HepG2 (cell line): Measurements from ENCODE around the gene TRDMT1. TPM values are rescaled to one million over a fixed set of nuclear protein-coding genes. Genes with fewer than 3 reads are reported as not detected.
A peak's percentile ranks its signal among the peaks of the same experiment; 100 is the strongest.

Source experiments
- ATAC-seq: fragments of 200-7000 bp; cut with Tn5 transposase; 3 replicates; pipeline ENCODE4 v1.9.1; 2020; ENCODE audit warnings: mild to moderate bottlenecking, moderate library complexity
- BruUV-seq: library from RNA; stranded (reverse); fragments of 400-500 nt; replicated peaks from 2 replicates; lab custom pipeline; 2021; lab: Mats Ljungman, UMichigan
- CTCF ChIA-PET: fragments of 300-600 bp; formaldehyde crosslinking; extraction: SDS; loops from one replicate; lab custom pipeline; 2021; ENCODE audit warnings: low total read pairs, inconsistent platforms, low intra/inter-chr PET ratio; lab: Yijun Ruan, JAX
- POLR2A ChIA-PET: fragments of 350-600 bp; sonication (Branson Sonifier 250); formaldehyde crosslinking; loops from one replicate; lab custom pipeline; 2020; ENCODE audit warnings: antibody characterized with exemption, inconsistent platforms; lab: Yijun Ruan, JAX
- DNase-seq: peaks from one replicate; pipeline ENCODE4 v3.0.0-alpha.2; 2015; ENCODE audit warnings: low spot score
- FAIRE-seq: peaks from 3 replicates; lab custom pipeline; 2011; peaks lifted over from hg19 to GRCh38; lab: Jason Lieb, UNC
- H2AFZ ChIP-seq: one replicate; pipeline ENCODE4 v1.6.1; 2011; ENCODE audit warnings: low read length, inconsistent platforms
- H3K27ac ChIP-seq: fragments of 300-600 bp; 3 replicates; pipeline ENCODE4 v1.8.0; 2011; ENCODE audit warnings: mixed run types, mild to moderate bottlenecking, mixed read lengths, low read length, inconsistent platforms; ENCODE audit not compliant: insufficient read depth; ENCODE audit errors: extremely low read length
- H3K27me3 ChIP-seq, 2 experiments: fragments of 200-600 bp in 1 of 2; 2 replicates in 1 of 2; 3 replicates in 1 of 2; pipeline versions ENCODE4 v1.6.0 to v1.8.0; 2011; ENCODE audit warnings: low read length in 2 of 2, mild to moderate bottlenecking in 2 of 2, moderate library complexity in 2 of 2, inconsistent platforms in 1 of 2; ENCODE audit not compliant: insufficient read depth in 2 of 2, control insufficient read depth in 1 of 2
- H3K36me3 ChIP-seq, 2 experiments: fragments of 200-600 bp in 1 of 2; replicated peaks in 1 of 2; 2 replicates in 1 of 2; 3 replicates in 1 of 2; pipeline versions ENCODE4 v1.5.1 to v1.8.0; 2011; ENCODE audit warnings: low read length in 2 of 2, inconsistent platforms in 1 of 2; ENCODE audit not compliant: insufficient read depth in 2 of 2, control insufficient read depth in 1 of 2
- H3K4me1 ChIP-seq: 2 replicates; pipeline ENCODE4 v1.5.1; 2012; ENCODE audit warnings: low read length, inconsistent platforms; ENCODE audit not compliant: insufficient read depth
- H3K4me2 ChIP-seq: 2 replicates; pipeline ENCODE4 v1.6.0; 2011; ENCODE audit warnings: low read depth, low read length, inconsistent platforms
- H3K4me3 ChIP-seq, 3 experiments: fragments of 200-600 bp in 1 of 3; sonication (generic), shearing (Covaris generic) in 1 of 3; replicated peaks in 1 of 3; 2 replicates each; pipeline ENCODE4 v1.5.1; 2011 to 2016; ENCODE audit warnings: low read length in 3 of 3, inconsistent platforms in 2 of 3, low read depth in 2 of 3, mild to moderate bottlenecking in 2 of 3, control low read depth in 1 of 3, mixed read lengths in 1 of 3; ENCODE audit not compliant: insufficient read depth in 1 of 3
- H3K79me2 ChIP-seq: one replicate; pipeline ENCODE4 v1.6.1; 2011; ENCODE audit warnings: low read length, inconsistent platforms; ENCODE audit not compliant: insufficient read depth
- H3K9ac ChIP-seq: 2 replicates; pipeline ENCODE4 v1.6.0; 2011; ENCODE audit warnings: mild to moderate bottlenecking, low read depth, low read length, inconsistent platforms; ENCODE audit not compliant: insufficient read depth
- H3K9me3 ChIP-seq: 2 replicates; pipeline ENCODE4 v1.5.1; 2012; ENCODE audit warnings: mild to moderate bottlenecking, low read length
- H4K20me1 ChIP-seq: 2 replicates; pipeline ENCODE4 v1.6.0; 2011; ENCODE audit warnings: inconsistent platforms, mild to moderate bottlenecking, low read length, moderate library complexity; ENCODE audit not compliant: insufficient read depth
- HNRNPK ChIP-seq: fragments of 200-400 bp; formaldehyde crosslinking; IDR thresholded peaks from 2 replicates; pipeline ENCODE4 v1.6.1; 2018; ENCODE audit warnings: low read length, low read depth, moderate library complexity, mild to moderate bottlenecking; ENCODE audit not compliant: poor library complexity, severe bottlenecking
- ZFP41 ChIP-seq: sonication (generic); formaldehyde crosslinking; IDR thresholded peaks from 2 replicates; pipeline ENCODE4 v1.4.0; 2020; ENCODE audit warnings: mild to moderate bottlenecking, missing genetic modification reagents, borderline replicate concordance
- ZNF251 ChIP-seq: sonication (generic); formaldehyde crosslinking; IDR thresholded peaks from 2 replicates; pipeline ENCODE4 v1.9.0; 2021; ENCODE audit warnings: mild to moderate bottlenecking, missing genetic modification reagents
- WGBS: methylation state at CpG from one replicate; pipeline ENCODE4 v1.1.6; 2017; ENCODE audit warnings: low lambda C conversion rate; 5-methylcytosine and 5-hydroxymethylcytosine counted together
- in situ Hi-C: cut with HindIII; loops from 2 replicates; pipeline ENCODE4 v1.10.0; 2017; ENCODE audit warnings: low pct_unique_long_range_greater_than_20kb; ENCODE audit not compliant: extremely low pct_ligation_motif_present
- intact Hi-C: fragments of 100-400 bp; cut with micrococcal nuclease; formaldehyde crosslinking; loops from one replicate; pipeline ENCODE4 v1.10.0; 2022; ENCODE audit not compliant: unreplicated experiment
- polyA plus RNA-seq, 8 experiments: library from polyadenylated mRNA; depleted of rRNA in 3 of 8; stranded (reverse) in 7 of 8; unstranded in 1 of 8; fragments of >200 nt; fragmentation: Illumina TruSeq in 4 of 8; extraction: Trizol in 4 of 8; gene quantifications; 2 replicates each; pipeline versions ENCODE4 v1.2.1 to v1.2.3, GENCODE V29; 2011 to 2016; ENCODE audit warnings: low read depth in 4 of 8, missing spikeins in 1 of 8, mixed read lengths in 1 of 8; ENCODE audit not compliant: insufficient read depth in 1 of 8
- total RNA-seq, 5 experiments: library from RNA; depleted of rRNA; stranded (reverse); fragments of >200 nt; fragmentation: Illumina TruSeq; extraction: Trizol; gene quantifications; 2 replicates each; pipeline ENCODE4 v1.2.3, GENCODE V29; 2016; ENCODE audit warnings: low read depth in 1 of 5
- TF ChIP-seq, protein P1 (sequence below): sonication (generic); formaldehyde crosslinking; IDR thresholded peaks from 2 replicates; pipeline ENCODE4 v1.4.0; 2020; ENCODE audit warnings: low read depth, missing genetic modification reagents

Gene TRDMT1
- total and polyA plus RNA-seq, 2 of the 13 experiments (the other 11 are each of a cell fraction or from before 2014, with no cell fraction given), result 2.0 to 3.0 TPM

DNA sequence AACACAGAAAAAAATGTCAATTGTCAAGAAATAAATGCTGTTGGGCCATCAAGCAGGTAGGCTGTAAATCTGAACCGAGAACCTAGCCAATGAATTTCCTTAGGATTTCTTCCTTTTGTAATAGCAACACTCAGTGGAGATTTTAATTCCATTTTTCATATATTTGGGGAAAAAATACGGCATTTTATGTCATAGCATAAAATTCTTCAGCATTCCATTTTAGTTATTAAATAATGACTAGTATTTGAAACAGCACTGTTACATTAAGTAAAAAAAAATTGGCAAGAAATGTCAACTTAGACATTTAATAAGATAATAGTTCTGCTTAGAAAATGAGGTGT, 14.3 kb upstream of the TRDMT1 start:
- TF ChIP-seq ZFP41 (CRISPR knock-in tag) (no peak), ZNF251 (CRISPR knock-in tag) (no peak)
- Histone ChIP-seq H3K36me3 (no peaks in the 10 kb centered on the region), H3K79me2 (no peaks in the 10 kb centered on the region), H2AFZ (no peak overlapping the region), H3K9ac (no peak overlapping the region), H3K27ac (no peak overlapping the region), H3K4me2 (no peak overlapping the region), H3K4me3 (no peak overlapping the region), H3K27me3 (no peaks in the 10 kb centered on the region), H3K4me1 (no peaks in the 10 kb centered on the region; the same call in 1 of the 2 replicates), H4K20me1 (no peaks in the 10 kb centered on the region), H3K9me3 (no peaks in the 10 kb centered on the region)
- no TSS peak for BruUV-seq
- FAIRE-seq (no peak), DNase-seq (no peak), ATAC-seq (no peak)
- intact Hi-C loops (no loop called here), in situ Hi-C loops (no loop called here)
- ChIA-PET CTCF (no interaction called here), POLR2A (no interaction called here)
- WGBS, result 12% methylated on average over 2 of the region's 2 CpGs

DNA sequence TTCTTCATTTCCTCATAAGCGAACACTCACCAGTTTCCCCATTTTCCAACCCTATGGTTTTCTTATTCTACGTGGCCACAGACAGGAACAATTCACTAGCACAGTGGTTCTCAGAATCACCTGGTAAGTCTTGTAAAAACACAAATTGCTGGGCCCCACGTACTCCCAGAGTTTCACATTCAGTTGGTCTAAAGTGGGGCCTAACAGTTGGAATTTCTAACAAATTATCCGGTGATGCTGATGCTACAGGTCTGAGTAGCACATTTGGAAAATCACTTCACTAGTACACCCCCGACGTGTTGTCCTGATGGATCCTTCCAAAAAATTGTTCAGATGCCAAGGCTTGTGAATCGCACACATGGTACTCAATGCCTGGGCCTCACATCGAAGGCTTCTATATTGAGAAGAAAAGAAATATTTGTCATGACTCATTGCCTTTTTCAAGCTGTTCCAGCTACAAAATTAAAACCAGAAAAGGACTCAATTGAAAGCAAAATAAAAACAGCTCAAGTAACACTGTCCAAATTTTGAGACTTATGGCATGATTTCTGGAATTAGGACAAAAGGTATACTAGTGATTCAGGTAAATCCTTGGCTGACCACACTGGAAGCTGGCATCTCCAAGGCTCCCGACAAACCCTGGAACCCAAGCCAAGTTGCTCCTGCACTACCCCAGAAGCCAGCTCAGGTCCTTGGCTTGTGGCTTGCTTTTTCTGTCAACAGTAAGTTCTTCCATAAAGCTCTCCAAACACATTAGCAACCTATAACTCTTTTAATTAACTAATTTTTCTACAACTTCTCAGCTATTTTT, 13.7 kb upstream of the TRDMT1 start:
- Histone ChIP-seq H3K79me2 (no peaks in the 10 kb centered on the region), H3K4me2 (no peak overlapping the region), H3K27ac (no peak overlapping the region), H3K4me1 (no peaks in the 10 kb centered on the region; the same call in 1 of the 2 replicates), H3K4me3 (no peak overlapping the region)
- DNase-seq, result no peak
- TF ChIP-seq, protein P1, sequence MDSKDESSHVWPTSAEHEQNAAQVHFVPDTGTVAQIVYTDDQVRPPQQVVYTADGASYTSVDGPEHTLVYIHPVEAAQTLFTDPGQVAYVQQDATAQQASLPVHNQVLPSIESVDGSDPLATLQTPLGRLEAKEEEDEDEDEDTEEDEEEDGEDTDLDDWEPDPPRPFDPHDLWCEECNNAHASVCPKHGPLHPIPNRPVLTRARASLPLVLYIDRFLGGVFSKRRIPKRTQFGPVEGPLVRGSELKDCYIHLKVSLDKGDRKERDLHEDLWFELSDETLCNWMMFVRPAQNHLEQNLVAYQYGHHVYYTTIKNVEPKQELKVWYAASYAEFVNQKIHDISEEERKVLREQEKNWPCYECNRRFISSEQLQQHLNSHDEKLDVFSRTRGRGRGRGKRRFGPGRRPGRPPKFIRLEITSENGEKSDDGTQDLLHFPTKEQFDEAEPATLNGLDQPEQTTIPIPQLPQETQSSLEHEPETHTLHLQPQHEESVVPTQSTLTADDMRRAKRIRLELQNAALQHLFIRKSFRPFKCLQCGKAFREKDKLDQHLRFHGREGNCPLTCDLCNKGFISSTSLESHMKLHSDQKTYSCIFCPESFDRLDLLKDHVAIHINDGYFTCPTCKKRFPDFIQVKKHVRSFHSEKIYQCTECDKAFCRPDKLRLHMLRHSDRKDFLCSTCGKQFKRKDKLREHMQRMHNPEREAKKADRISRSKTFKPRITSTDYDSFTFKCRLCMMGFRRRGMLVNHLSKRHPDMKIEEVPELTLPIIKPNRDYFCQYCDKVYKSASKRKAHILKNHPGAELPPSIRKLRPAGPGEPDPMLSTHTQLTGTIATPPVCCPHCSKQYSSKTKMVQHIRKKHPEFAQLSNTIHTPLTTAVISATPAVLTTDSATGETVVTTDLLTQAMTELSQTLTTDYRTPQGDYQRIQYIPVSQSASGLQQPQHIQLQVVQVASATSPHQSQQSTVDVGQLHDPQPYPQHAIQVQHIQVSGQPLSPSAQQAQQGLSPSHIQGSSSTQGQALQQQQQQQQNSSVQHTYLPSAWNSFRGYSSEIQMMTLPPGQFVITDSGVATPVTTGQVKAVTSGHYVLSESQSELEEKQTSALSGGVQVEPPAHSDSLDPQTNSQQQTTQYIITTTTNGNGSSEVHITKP (CRISPR knock-in tag), result peak; percentile 87
- no peak for TF ChIP-seq HNRNPK
- TF ChIP-seq, all 625 proteins: peak for 1
- Histone ChIP-seq H3K9me3 (no peaks in the 10 kb centered on the region), H2AFZ (no peak overlapping the region), H4K20me1 (no peaks in the 10 kb centered on the region), H3K9ac (no peak overlapping the region), H3K36me3 (no peaks in the 10 kb centered on the region), H3K27me3 (no peaks in the 10 kb centered on the region)
- ATAC-seq (no peak), FAIRE-seq (no peak)
- intact Hi-C loops, result no loop called here
- 54% methylated on average over 9 of the region's 9 CpGs for WGBS
- ChIA-PET POLR2A (no interaction called here), CTCF (no interaction called here)
- in situ Hi-C loops, result no loop called here
- BruUV-seq, result no TSS peak
